Measurements from ENCODE around the gene HEMGN.

Gene HEMGN

GRCh38 chr9:97966493-97966892 is 28.5 kb upstream of the HEMGN start:
- H3K27me3 ChIP-seq (ENCODE audit: insufficient read depth, poor library complexity, severe bottlenecking), result no peaks in the 10 kb centered on the region
- no peak for DNase-seq (ENCODE audit: low read depth in 1 of 2, low spot score in 1 of 2)
- no peak overlapping the region for H3K4me3 ChIP-seq (replicated peaks; ENCODE audit: insufficient read depth, low read length)
- no peak overlapping the region for H3K27ac ChIP-seq (replicated peaks)
- TF ChIP-seq POLR2AphosphoS5 (IDR thresholded peaks at IDR 0.05; ENCODE audit: low read depth), result no peak
- no peak for TF ChIP-seq CTCF (IDR thresholded peaks at IDR 0.05; ENCODE audit: insufficient read depth, low read length)
- no peak for TF ChIP-seq REST (IDR thresholded peaks at IDR 0.05; ENCODE audit: insufficient replicate concordance, low read depth)
- TF ChIP-seq SPI1 (IDR thresholded peaks at IDR 0.05; ENCODE audit: borderline replicate concordance, low read depth), result no peak
- TF ChIP-seq GABPA (IDR thresholded peaks at IDR 0.05; ENCODE audit: low read depth), result no peak

- DNase-seq (ENCODE audit: low read depth in 1 of 2, low spot score in 1 of 2), result no peak
- H3K27me3 ChIP-seq (ENCODE audit: insufficient read depth, poor library complexity, severe bottlenecking), result no peaks in the 10 kb centered on the region
- TF ChIP-seq SPI1 (IDR thresholded peaks at IDR 0.05; ENCODE audit: borderline replicate concordance, low read depth), result no peak
- TF ChIP-seq REST (IDR thresholded peaks at IDR 0.05; ENCODE audit: insufficient replicate concordance, low read depth), result no peak
- TF ChIP-seq POLR2AphosphoS5 (IDR thresholded peaks at IDR 0.05; ENCODE audit: low read depth), result no peak
- TF ChIP-seq GABPA (IDR thresholded peaks at IDR 0.05; ENCODE audit: low read depth), result no peak
- no peak for TF ChIP-seq CTCF (IDR thresholded peaks at IDR 0.05; ENCODE audit: insufficient read depth, low read length)
- no peak overlapping the region for H3K27ac ChIP-seq (replicated peaks)
- no peak overlapping the region for H3K4me3 ChIP-seq (replicated peaks; ENCODE audit: insufficient read depth, low read length)
Observed at GRCh38 chr9:97964901-97965300, 26.9 kb upstream of the HEMGN start.

GRCh38 chr9:97963232-97963631 is 25.3 kb upstream of the HEMGN start:
- H3K27me3 ChIP-seq (ENCODE audit: insufficient read depth, poor library complexity, severe bottlenecking), result no peaks in the 10 kb centered on the region
- TF ChIP-seq POLR2AphosphoS5 (IDR thresholded peaks at IDR 0.05; ENCODE audit: low read depth), result no peak
- TF ChIP-seq GABPA (IDR thresholded peaks at IDR 0.05; ENCODE audit: low read depth), result no peak
- TF ChIP-seq CTCF (IDR thresholded peaks at IDR 0.05; ENCODE audit: insufficient read depth, low read length), result no peak
- TF ChIP-seq SPI1 (IDR thresholded peaks at IDR 0.05; ENCODE audit: borderline replicate concordance, low read depth), result no peak
- TF ChIP-seq REST (IDR thresholded peaks at IDR 0.05; ENCODE audit: insufficient replicate concordance, low read depth), result no peak
- no peak overlapping the region for H3K27ac ChIP-seq (replicated peaks)
- no peak overlapping the region for H3K4me3 ChIP-seq (replicated peaks; ENCODE audit: insufficient read depth, low read length)
- no peak for DNase-seq (ENCODE audit: low read depth in 1 of 2, low spot score in 1 of 2)
